AML-193 (cell line): ENCODE measurements around the gene SCAF4.
"Not testable (repeated sequence)": the region's sequence is repeated elsewhere in the genome, so short reads cannot be mapped to it uniquely, and the experiment has no call there.

ENCODE experiments used
- DNase-seq, 2 experiments: peaks; one replicate each; lab custom pipeline; 2025; lab: John Stamatoyannopoulos, UW

SCAF4 gene, protein sequence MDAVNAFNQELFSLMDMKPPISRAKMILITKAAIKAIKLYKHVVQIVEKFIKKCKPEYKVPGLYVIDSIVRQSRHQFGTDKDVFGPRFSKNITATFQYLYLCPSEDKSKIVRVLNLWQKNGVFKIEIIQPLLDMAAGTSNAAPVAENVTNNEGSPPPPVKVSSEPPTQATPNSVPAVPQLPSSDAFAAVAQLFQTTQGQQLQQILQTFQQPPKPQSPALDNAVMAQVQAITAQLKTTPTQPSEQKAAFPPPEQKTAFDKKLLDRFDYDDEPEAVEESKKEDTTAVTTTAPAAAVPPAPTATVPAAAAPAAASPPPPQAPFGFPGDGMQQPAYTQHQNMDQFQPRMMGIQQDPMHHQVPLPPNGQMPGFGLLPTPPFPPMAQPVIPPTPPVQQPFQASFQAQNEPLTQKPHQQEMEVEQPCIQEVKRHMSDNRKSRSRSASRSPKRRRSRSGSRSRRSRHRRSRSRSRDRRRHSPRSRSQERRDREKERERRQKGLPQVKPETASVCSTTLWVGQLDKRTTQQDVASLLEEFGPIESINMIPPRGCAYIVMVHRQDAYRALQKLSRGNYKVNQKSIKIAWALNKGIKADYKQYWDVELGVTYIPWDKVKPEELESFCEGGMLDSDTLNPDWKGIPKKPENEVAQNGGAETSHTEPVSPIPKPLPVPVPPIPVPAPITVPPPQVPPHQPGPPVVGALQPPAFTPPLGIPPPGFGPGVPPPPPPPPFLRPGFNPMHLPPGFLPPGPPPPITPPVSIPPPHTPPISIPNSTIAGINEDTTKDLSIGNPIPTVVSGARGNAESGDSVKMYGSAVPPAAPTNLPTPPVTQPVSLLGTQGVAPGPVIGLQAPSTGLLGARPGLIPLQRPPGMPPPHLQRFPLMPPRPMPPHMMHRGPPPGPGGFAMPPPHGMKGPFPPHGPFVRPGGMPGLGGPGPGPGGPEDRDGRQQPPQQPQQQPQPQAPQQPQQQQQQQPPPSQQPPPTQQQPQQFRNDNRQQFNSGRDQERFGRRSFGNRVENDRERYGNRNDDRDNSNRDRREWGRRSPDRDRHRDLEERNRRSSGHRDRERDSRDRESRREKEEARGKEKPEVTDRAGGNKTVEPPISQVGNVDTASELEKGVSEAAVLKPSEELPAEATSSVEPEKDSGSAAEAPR

GRCh38 chr21:31731857-31732596 lies at the start of gene SCAF4:
TSS of gene SCAF4 (minus strand) at chr21:31732118. CDS start at chr21:31731692, 426 bp downstream.
- peak; percentile 71 to 78 for DNase-seq

GRCh38 chr21:31780944-31781343 lies 49.0 kb upstream of the SCAF4 start:
- no peak for DNase-seq

- DNase-seq = no peak
Observed at GRCh38 chr21:31778546-31778945, 46.6 kb upstream of the SCAF4 start.

DNA sequence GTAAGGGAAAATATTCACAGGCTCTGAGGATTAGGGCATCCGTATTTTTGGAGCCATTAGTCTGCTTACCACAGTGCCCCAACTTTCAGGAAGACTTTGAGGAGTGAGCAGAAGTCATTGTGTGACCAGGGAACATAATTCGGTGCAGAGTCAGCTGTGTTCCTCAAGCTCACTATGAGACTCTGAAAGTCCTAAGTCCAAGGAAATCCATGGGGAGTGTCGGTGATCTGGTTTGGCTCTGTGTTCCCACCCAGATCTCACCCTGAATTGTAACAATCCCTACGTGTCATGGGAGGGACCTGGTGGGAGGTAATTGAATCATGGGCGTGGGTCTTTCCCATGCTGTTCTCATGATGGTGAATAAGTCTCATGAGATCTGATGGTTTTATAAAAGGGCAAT lies 45.9 kb upstream of the SCAF4 start:
- no peak for DNase-seq

DNA sequence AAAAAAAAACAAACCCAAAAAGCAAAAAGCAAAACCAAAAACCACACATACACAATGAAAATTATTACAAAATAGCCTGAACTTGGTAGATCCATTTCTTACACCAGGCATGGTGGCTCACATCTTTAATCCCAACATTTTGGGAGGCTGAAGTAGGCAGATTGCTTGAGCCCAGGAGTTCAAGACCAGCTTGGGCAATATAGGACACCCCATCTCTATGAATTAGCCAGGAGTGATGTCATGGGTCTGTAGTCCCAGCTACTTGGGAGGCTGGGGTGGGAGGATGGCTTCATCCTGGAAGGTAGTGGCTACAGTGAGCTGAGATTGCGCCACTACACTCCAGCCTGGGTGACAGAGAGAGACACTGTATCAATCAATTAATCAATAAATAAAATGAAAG lies 42.1 kb upstream of the SCAF4 start:
- no peak for DNase-seq

GRCh38 chr21:31772674-31773555 lies 41.0 kb upstream of the SCAF4 start:
- no peak for DNase-seq

GRCh38 chr21:31771685-31772084 lies 39.8 kb upstream of the SCAF4 start:
- DNase-seq = no peak

GRCh38 chr21:31768710-31769109 lies 36.8 kb upstream of the SCAF4 start:
- no peak for DNase-seq

- no peak for DNase-seq
Observed at GRCh38 chr21:31766899-31767298, 35.0 kb upstream of the SCAF4 start.

DNA sequence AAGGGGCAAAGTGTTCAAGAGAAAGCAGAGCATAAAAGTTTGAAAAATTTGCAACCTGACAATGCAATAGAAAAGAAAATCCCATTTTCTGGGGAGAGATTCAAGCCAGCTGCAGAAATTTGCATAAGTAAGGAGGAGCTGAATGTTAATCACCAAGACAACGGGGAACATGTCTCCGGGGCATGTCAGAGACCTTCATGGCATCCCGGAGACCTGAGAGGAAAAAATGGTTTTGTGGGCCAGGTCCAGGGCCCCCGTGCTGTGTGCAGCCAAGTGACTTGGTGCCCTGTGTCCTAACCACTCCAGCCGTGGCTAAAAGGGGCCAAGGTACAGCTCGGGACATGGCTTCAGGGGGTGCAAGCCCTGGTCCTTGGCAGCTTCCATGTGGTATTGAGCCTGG lies 33.9 kb upstream of the SCAF4 start:
- not testable (repeated sequence) for DNase-seq

- DNase-seq = no peak
Observed at GRCh38 chr21:31760931-31761330, 29.0 kb upstream of the SCAF4 start.

DNA sequence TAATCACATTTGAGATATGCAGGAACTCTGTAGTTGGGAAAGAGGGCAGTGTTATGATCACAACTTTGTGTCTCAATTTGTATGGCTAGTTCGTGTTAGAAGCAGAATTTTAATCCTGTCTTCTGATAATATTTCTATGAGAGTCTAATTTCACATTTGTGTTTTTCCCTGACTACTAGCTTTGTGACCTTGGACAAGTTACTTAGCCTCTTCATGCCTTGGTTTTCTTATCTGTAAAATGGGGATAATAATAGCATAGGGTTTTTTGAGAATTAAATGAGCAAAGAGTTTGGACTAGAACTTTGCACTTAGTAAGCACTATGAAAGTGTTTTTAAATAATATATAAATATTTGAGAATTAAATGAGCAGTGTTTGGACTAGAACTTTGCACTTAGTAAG lies 24.9 kb upstream of the SCAF4 start:
- no peak for DNase-seq

DNA sequence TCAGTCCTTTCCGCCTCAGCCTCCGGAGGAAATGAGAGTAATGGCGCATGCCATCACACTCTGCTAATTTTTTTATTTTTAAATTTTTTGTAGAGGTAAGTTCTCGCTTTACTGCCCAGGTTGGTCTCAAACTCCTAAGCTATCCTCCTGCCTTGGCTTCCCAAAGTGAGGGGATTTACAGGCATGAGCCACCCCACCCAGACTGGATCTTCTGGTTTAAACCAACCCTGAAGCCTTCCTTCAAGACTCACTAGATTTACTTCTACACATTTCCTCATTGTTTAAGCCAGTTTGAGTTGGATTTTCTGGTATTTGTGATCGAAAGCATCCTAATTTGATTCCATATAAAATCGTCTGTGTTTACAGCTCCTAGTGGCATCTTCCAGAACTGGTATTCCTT lies 23.1 kb upstream of the SCAF4 start:
- DNase-seq = no peak

DNA sequence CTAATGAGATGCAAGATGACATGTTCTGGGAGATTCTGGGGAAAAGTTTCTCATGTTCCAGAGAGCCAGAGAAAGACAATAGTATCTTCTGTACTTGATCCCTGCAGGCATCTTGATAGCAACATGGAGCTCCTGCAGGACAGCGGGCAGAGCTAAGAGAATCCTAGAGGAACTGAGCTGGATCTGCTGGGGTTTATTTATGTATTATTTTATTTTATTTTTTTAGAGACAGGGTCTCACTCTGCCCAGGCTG lies 22.7 kb upstream of the SCAF4 start:
- DNase-seq = no peak

- no peak for DNase-seq
Observed at GRCh38 chr21:31753949-31754707, 22.2 kb upstream of the SCAF4 start.

DNA sequence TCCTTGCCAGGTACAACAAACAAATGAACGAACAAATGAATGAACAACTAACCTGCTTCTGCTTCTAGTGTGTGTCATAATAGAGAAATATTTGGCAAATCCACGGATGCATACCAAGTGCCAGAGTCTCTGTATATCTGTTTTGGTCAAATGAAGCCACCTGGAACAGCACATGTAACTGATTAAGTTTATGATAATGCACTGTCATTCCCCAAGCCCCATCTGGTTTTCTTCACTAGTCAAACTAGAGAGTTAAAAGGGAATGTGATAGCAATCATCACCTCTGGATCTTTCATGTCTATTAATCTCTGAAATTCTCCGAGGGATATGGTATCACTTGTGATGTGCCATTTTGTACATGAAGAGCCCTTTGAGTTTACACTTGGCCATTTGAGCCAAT lies 21.0 kb upstream of the SCAF4 start:
- no peak for DNase-seq

GRCh38 chr21:31752352-31752751 lies 20.4 kb upstream of the SCAF4 start:
- DNase-seq = no peak

- no peak for DNase-seq
Observed at GRCh38 chr21:31750843-31751242, 18.9 kb upstream of the SCAF4 start.

- DNase-seq = peak; percentile 5 to 8
Observed at GRCh38 chr21:31744182-31744800, 12.4 kb upstream of the SCAF4 start.

- no peak for DNase-seq
Observed at GRCh38 chr21:31743712-31744111, 11.8 kb upstream of the SCAF4 start.
